ENCODE measurements around the gene SCT.

DNA sequence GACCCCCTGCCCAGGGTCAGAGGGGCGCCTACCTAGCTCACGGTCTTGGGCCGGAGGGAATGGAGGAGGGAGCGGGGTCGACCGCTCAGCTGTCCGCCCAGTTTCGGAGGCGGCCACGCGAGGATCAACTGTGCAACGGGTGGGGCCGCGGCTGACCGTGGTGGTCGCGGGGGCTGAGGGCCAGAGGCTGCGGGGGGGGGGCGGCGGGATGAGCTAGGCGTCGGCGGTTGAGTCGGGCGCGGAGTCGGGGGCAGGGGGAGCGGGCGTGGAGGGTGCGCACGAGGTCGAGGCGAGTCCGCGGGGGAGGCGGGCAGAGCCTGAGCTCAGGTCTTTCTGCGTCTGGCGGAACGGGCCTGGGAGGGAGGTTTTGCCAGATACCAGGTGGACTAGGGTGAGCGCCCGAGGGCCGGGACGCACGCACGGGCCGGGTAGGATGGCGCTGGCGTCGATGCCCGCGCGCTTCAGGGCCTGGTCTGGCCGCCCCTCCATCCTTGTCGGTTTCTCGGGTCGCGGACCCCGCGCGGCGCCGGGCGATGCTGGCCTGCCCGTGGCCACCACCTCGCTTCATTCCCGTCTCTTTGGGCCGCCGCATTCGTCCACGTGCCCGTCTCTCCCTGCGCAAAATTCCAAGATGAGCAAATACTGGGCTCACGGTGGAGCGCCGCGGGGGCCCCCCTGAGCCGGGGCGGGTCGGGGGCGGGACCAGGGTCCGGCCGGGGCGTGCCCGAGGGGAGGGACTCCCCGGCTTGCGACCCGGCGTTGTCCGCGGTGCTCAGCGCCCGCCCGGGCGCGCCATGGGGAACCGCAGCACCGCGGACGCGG, 9.7 kb upstream of the SCT start, which contains the start of gene DRD4:
- TF ChIP-seq POLR2AphosphoS5 (IDR thresholded peaks at IDR 0.05) = no peak
- TF ChIP-seq, protein P1, sequence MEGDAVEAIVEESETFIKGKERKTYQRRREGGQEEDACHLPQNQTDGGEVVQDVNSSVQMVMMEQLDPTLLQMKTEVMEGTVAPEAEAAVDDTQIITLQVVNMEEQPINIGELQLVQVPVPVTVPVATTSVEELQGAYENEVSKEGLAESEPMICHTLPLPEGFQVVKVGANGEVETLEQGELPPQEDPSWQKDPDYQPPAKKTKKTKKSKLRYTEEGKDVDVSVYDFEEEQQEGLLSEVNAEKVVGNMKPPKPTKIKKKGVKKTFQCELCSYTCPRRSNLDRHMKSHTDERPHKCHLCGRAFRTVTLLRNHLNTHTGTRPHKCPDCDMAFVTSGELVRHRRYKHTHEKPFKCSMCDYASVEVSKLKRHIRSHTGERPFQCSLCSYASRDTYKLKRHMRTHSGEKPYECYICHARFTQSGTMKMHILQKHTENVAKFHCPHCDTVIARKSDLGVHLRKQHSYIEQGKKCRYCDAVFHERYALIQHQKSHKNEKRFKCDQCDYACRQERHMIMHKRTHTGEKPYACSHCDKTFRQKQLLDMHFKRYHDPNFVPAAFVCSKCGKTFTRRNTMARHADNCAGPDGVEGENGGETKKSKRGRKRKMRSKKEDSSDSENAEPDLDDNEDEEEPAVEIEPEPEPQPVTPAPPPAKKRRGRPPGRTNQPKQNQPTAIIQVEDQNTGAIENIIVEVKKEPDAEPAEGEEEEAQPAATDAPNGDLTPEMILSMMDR (IDR thresholded peaks at IDR 0.05) = no peak
- TF ChIP-seq POLR2A (IDR thresholded peaks at IDR 0.05) = no peak

Measured in stomach (tissue), 4 donors.